HEK293 (cell line): Measurements from ENCODE around the gene ETHE1.

Experiments
- CTCF ChIA-PET: fragments of 350-600 bp; formaldehyde crosslinking; extraction: SDS; loops from one replicate; lab custom pipeline; 2021; ENCODE audit warnings: antibody characterized with exemption; lab: Yijun Ruan, JAX
- POLR2A ChIA-PET: fragments of 300-600 bp; formaldehyde crosslinking; extraction: SDS; loops from one replicate; lab custom pipeline; 2020; ENCODE audit warnings: antibody characterized with exemption, inconsistent platforms; lab: Yijun Ruan, JAX
- H3K27ac ChIP-seq: fragments of 200-500 bp; sonication (Bioruptor generic); 2 replicates; pipeline ENCODE4 v1.5.1; 2014; ENCODE audit warnings: low read depth, low read length, control low read depth, inconsistent platforms; ENCODE audit errors: extremely low read depth
- H3K36me3 ChIP-seq, 2 experiments: fragments of 200-500 bp in 1 of 2; sonication (Bioruptor generic) in 1 of 2; 1 replicate in 1 of 2; 2 replicates in 1 of 2; pipeline ENCODE4 v1.5.1; 2014 to 2017; ENCODE audit warnings: inconsistent platforms in 2 of 2, low read length in 2 of 2; ENCODE audit not compliant: control insufficient read depth in 2 of 2, insufficient read depth in 1 of 2
- H3K4me1 ChIP-seq: fragments of 200-500 bp; sonication (Bioruptor generic); 2 replicates; pipeline ENCODE4 v1.5.1; 2014; ENCODE audit warnings: mild to moderate bottlenecking, low read length, inconsistent platforms; ENCODE audit not compliant: control insufficient read depth, insufficient read depth
- H3K4me3 ChIP-seq: 2 replicates; pipeline ENCODE4 v1.5.1; 2011; ENCODE audit warnings: low read depth, mild to moderate bottlenecking, control low read depth, low read length, moderate library complexity
- H3K9me3 ChIP-seq: fragments of 200-500 bp; sonication (Bioruptor generic); 2 replicates; pipeline ENCODE4 v1.5.1; 2014; ENCODE audit warnings: low read depth, low read length, inconsistent platforms; ENCODE audit not compliant: control insufficient read depth, insufficient read depth
- KLF8 ChIP-seq: fragments of 450-650 bp; formaldehyde crosslinking; IDR thresholded peaks from 2 replicates; pipeline ENCODE4 v1.5.1; 2016; ENCODE audit warnings: missing biosample characterization, missing genetic modification characterization
- PRDM10 ChIP-seq: fragments of 450-650 bp; formaldehyde crosslinking; IDR thresholded peaks from 2 replicates; pipeline ENCODE4 v1.5.1; 2016; ENCODE audit warnings: missing biosample characterization, missing genetic modification characterization
- REST ChIP-seq: fragments of 450-650 bp; formaldehyde crosslinking; IDR thresholded peaks from 2 replicates; pipeline ENCODE4 v1.5.1; 2016; ENCODE audit warnings: missing biosample characterization, missing genetic modification characterization
- YY1 ChIP-seq: fragments of 450-650 bp; formaldehyde crosslinking; IDR thresholded peaks from 2 replicates; pipeline ENCODE4 v1.5.1; 2018; ENCODE audit warnings: missing biosample characterization, missing genetic modification characterization
- ZBTB48 ChIP-seq: fragments of 450-650 bp; formaldehyde crosslinking; IDR thresholded peaks from 2 replicates; pipeline ENCODE4 v1.5.1; 2016; ENCODE audit warnings: missing biosample characterization, missing genetic modification characterization
- ZNF121 ChIP-seq: fragments of 450-650 bp; formaldehyde crosslinking; IDR thresholded peaks from 2 replicates; pipeline ENCODE4 v1.5.1; 2016; ENCODE audit warnings: missing biosample characterization, missing genetic modification characterization
- ZNF362 ChIP-seq: fragments of 450-650 bp; formaldehyde crosslinking; IDR thresholded peaks from 2 replicates; pipeline ENCODE4 v1.5.1; 2016; ENCODE audit warnings: missing biosample characterization, missing genetic modification characterization
- ZNF366 ChIP-seq: fragments of 450-650 bp; formaldehyde crosslinking; conservative IDR thresholded peaks from 2 replicates; pipeline ENCODE4 v1.5.1; 2016; ENCODE audit warnings: missing biosample characterization, missing genetic modification characterization
- ZNF449 ChIP-seq: fragments of 450-650 bp; formaldehyde crosslinking; IDR thresholded peaks from 2 replicates; pipeline ENCODE4 v1.5.1; 2017; ENCODE audit warnings: missing biosample characterization, mild to moderate bottlenecking, missing genetic modification characterization, moderate library complexity
- ZNF473 ChIP-seq: fragments of 450-650 bp; formaldehyde crosslinking; IDR thresholded peaks from 2 replicates; pipeline ENCODE4 v1.5.1; 2017; ENCODE audit warnings: missing biosample characterization, missing genetic modification characterization
- ZNF623 ChIP-seq: fragments of 450-650 bp; formaldehyde crosslinking; IDR thresholded peaks from 2 replicates; pipeline ENCODE4 v1.5.1; 2016; ENCODE audit warnings: missing biosample characterization, missing genetic modification characterization
- ZNF707 ChIP-seq: fragments of 450-650 bp; formaldehyde crosslinking; IDR thresholded peaks from 2 replicates; pipeline ENCODE4 v1.5.1; 2016; ENCODE audit warnings: missing biosample characterization, missing genetic modification characterization
- TF ChIP-seq, protein P1 (sequence below): IDR thresholded peaks from 2 replicates; pipeline ENCODE4 v1.6.1; 2011; ENCODE audit warnings: mild to moderate bottlenecking, low read depth, low read length, borderline replicate concordance
- TF ChIP-seq, protein P2 (sequence below): fragments of 450-650 bp; formaldehyde crosslinking; IDR thresholded peaks from 2 replicates; pipeline ENCODE4 v1.5.1; 2016; ENCODE audit warnings: missing biosample characterization, missing genetic modification characterization

ETHE1 gene

GRCh38 chr19:43479961-43480561, 46.9 kb downstream of the ETHE1 start:
- no peak overlapping the region for H3K4me3 ChIP-seq
- TF ChIP-seq, protein P1, sequence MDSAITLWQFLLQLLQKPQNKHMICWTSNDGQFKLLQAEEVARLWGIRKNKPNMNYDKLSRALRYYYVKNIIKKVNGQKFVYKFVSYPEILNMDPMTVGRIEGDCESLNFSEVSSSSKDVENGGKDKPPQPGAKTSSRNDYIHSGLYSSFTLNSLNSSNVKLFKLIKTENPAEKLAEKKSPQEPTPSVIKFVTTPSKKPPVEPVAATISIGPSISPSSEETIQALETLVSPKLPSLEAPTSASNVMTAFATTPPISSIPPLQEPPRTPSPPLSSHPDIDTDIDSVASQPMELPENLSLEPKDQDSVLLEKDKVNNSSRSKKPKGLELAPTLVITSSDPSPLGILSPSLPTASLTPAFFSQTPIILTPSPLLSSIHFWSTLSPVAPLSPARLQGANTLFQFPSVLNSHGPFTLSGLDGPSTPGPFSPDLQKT = no peak
- TF ChIP-seq ZNF362 (tag by site-specific recombination) = peak; percentile 94
- TF ChIP-seq ZNF121 (tag by site-specific recombination) = peak; percentile 87
- TF ChIP-seq, all 188 proteins: peak for 2
- peaks cover 0 to 11% of the 10 kb centered on the region in 2 experiments; a peak in 1 of 3 replicates for H3K36me3 ChIP-seq
- peaks cover 3% of the 10 kb centered on the region for H3K4me1 ChIP-seq
- POLR2A ChIA-PET = interaction anchor here (0.7 to 1.6 kb wide), 5 partner anchors 11 to 53 kb away, joined by 4 to 8 read pairs (median 5); partner anchors contain the start of genes PHLDB3 and ZNF575
- no peaks in the 10 kb centered on the region for H3K9me3 ChIP-seq
- no peak overlapping the region for H3K27ac ChIP-seq
- CTCF ChIA-PET = interaction anchor here (0.6 to 2.0 kb wide), 10 partner anchors 13 to 173 kb away, joined by 3 to 6 read pairs (median 4); no protein-coding TSS in a partner anchor

DNA sequence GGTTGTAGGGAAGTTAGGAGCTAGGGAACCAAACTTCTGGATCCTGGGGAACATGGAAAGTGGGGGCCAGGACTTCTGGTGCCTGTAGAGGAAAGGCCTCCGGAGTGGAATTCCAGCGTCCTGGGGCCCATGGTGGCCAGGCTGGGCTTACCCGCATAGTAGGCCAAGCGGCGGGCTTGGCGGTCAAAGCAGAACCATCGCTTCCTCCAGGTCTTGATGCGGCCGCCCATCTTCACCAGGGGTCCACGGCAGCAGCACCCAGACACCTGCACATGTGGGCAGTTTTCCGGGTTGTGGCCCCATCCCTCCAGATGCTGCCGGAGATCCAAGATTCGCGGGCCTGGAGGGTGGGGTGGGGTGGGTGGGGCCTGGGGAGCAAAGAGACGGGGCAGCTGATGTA, 47.8 kb downstream of the ETHE1 start:
- H3K4me3 ChIP-seq = no peak overlapping the region
- H3K27ac ChIP-seq = no peak overlapping the region
- TF ChIP-seq REST (tag by site-specific recombination) (no peak), ZNF707 (no peak), ZNF449 (no peak), ZNF473 (tag by site-specific recombination) (no peak), ZNF366 (no peak), ZNF623 (no peak), KLF8 (tag by site-specific recombination) (no peak), YY1 (tag by site-specific recombination) (no peak), ZBTB48 (no peak), PRDM10 (tag by site-specific recombination) (no peak)
- TF ChIP-seq, protein P2, sequence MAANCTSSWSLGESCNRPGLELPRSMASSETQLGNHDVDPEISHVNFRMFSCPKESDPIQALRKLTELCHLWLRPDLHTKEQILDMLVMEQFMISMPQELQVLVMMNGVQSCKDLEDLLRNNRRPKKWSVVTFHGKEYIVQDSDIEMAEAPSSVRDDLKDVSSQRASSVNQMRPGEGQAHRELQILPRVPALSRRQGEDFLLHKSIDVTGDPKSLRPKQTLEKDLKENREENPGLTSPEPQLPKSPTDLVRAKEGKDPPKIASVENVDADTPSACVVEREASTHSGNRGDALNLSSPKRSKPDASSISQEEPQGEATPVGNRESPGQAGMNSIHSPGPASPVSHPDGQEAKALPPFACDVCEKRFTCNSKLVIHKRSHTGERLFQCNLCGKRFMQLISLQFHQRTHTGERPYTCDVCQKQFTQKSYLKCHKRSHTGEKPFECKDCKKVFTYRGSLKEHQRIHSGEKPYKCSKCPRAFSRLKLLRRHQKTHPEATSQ (tag by site-specific recombination) = no peak
- CTCF ChIA-PET = interaction anchor here (1.3 to 2.0 kb wide), 2 partner anchors 32 to 47 kb away, joined by 5 to 6 read pairs; no protein-coding TSS in a partner anchor
- peaks cover 7% of the 10 kb centered on the region for H3K4me1 ChIP-seq
- H3K9me3 ChIP-seq = no peaks in the 10 kb centered on the region
- peaks cover 0 to 11% of the 10 kb centered on the region in 2 experiments; a peak in 1 of 3 replicates for H3K36me3 ChIP-seq
- POLR2A ChIA-PET = no interaction called here
